OCI-LY3 (cell line): ENCODE data around the gene NXPH4.

Experiments
- CTCF ChIP-seq: fragments of 200-600, 300-600 bp; sonication (generic); IDR thresholded peaks from 2 replicates; pipeline ENCODE4 v1.5.1; 2014; ENCODE audit warnings: antibody characterized with exemption, low read length, low read depth
- EZH2phosphoT487 ChIP-seq: fragments of 200-600 bp; shearing (Covaris generic); IDR thresholded peaks from 2 replicates; pipeline ENCODE4 v1.6.1; 2018; ENCODE audit warnings: antibody characterized with exemption, mixed run types, low read depth

GRCh38 chr12:57201631-57202030 lies 15.0 kb upstream of the NXPH4 start:
- TF ChIP-seq CTCF (no peak), EZH2phosphoT487 (no peak)
